Measurements from ENCODE around the gene ABCC9.
"Not testable (repeated sequence)": the region's sequence is repeated elsewhere in the genome, so short reads cannot be mapped to it uniquely, and the experiment has no call there.

GRCh38 chr12:21789687-21790086, 151.5 kb downstream of the ABCC9 start:
- not testable (repeated sequence) for TF ChIP-seq CTCF (conservative IDR thresholded peaks at IDR 0.05); ZFX (IDR thresholded peaks at IDR 0.05)

All from C4-2B (cell line).